Left renal cortex interstitium (tissue), 4 donors: Measurements from ENCODE around the gene PRKN. TPM values are rescaled to one million over a fixed set of nuclear protein-coding genes. Genes with fewer than 3 reads are reported as not detected.
"Not testable (repeated sequence)": the region's sequence is repeated elsewhere in the genome, so short reads cannot be mapped to it uniquely, and the experiment has no call there.

Source experiments
- DNase-seq, 4 donors: peaks; one replicate each; pipeline ENCODE4 v3.0.0-alpha.2; 2013; ENCODE audit warnings: low read depth in 4 of 4, low spot score in 2 of 4, missing footprints in 1 of 4
- polyA plus RNA-seq, 4 donors: library from polyadenylated mRNA; unstranded; fragments of 120-200 nt; gene quantifications; one replicate each; pipeline ENCODE4 v1.2.1, GENCODE V29; 2013; ENCODE audit not compliant: insufficient read length in 4 of 4

PRKN gene
- polyA plus RNA-seq, 4 donors: 7.9 to 12.9 (median 9.1) TPM

- DNase-seq: no peak
Observed at GRCh38 chr6:162679681-162680080, 47.9 kb downstream of the PRKN start.

- not testable (repeated sequence) for DNase-seq
Observed at GRCh38 chr6:162678896-162679295, 48.7 kb downstream of the PRKN start.

GRCh38 chr6:162675503-162675902 is 52.1 kb downstream of the PRKN start:
- no peak for DNase-seq

GRCh38 chr6:162674452-162674851 is 53.1 kb downstream of the PRKN start:
- no peak for DNase-seq

GRCh38 chr6:162671580-162672165 is 55.9 kb downstream of the PRKN start:
- DNase-seq: no peak

GRCh38 chr6:162670345-162670744 is 57.2 kb downstream of the PRKN start:
- DNase-seq: no peak

GRCh38 chr6:162666246-162666645 is 61.3 kb downstream of the PRKN start:
- DNase-seq: no peak

GRCh38 chr6:162653808-162654207 is 73.8 kb downstream of the PRKN start:
- no peak for DNase-seq

- no peak for DNase-seq
Observed at GRCh38 chr6:162651505-162651904, 76.1 kb downstream of the PRKN start.

- DNase-seq: peak in 2 of 4 donors; percentile 14 to 21
Observed at GRCh38 chr6:162649271-162649670, 78.3 kb downstream of the PRKN start.

- no peak for DNase-seq
Observed at GRCh38 chr6:162644153-162644552, 83.4 kb downstream of the PRKN start.

GRCh38 chr6:162640756-162641155 is 86.8 kb downstream of the PRKN start:
- no peak for DNase-seq

GRCh38 chr6:162639951-162640350 is 87.6 kb downstream of the PRKN start:
- DNase-seq: no peak

GRCh38 chr6:162638931-162639574 is 88.5 kb downstream of the PRKN start:
- DNase-seq: no peak

- no peak for DNase-seq
Observed at GRCh38 chr6:162637317-162637716, 90.2 kb downstream of the PRKN start.

- no peak for DNase-seq
Observed at GRCh38 chr6:162636167-162636566, 91.4 kb downstream of the PRKN start.

- DNase-seq: no peak
Observed at GRCh38 chr6:162631546-162631945, 96.0 kb downstream of the PRKN start.

GRCh38 chr6:162630069-162630468 is 97.5 kb downstream of the PRKN start:
- no peak for DNase-seq

GRCh38 chr6:162627825-162628224 is 99.7 kb downstream of the PRKN start:
- DNase-seq: no peak

- DNase-seq: no peak
Observed at GRCh38 chr6:162627362-162627761, 100.2 kb downstream of the PRKN start.

- no peak for DNase-seq
Observed at GRCh38 chr6:162626869-162627268, 100.7 kb downstream of the PRKN start.

GRCh38 chr6:162625846-162626540 is 101.6 kb downstream of the PRKN start:
- no peak for DNase-seq
